Osteocyte (in vitro differentiated cells): ENCODE data around the gene CAST. TPM values are rescaled to one million over a fixed set of nuclear protein-coding genes. Genes with fewer than 3 reads are reported as not detected.

Experiments
- DNase-seq: peaks from one replicate; pipeline ENCODE4 v3.0.0; 2021; ENCODE audit warnings: mixed read lengths; ENCODE audit not compliant: unreplicated experiment; ENCODE audit errors: extremely low spot score
- H3K27ac Mint-ChIP-seq: one replicate; pipeline ENCODE4 v1.8.0; 2021; ENCODE audit warnings: mild to moderate bottlenecking, mixed read lengths; ENCODE audit not compliant: unreplicated experiment
- H3K27me3 Mint-ChIP-seq: one replicate; pipeline ENCODE4 v1.8.0; 2021; ENCODE audit warnings: mixed read lengths; ENCODE audit not compliant: unreplicated experiment
- H3K36me3 Mint-ChIP-seq: one replicate; pipeline ENCODE4 v1.8.0; 2021; ENCODE audit warnings: mixed read lengths; ENCODE audit not compliant: unreplicated experiment
- H3K4me1 Mint-ChIP-seq: one replicate; pipeline ENCODE4 v1.8.0; 2021; ENCODE audit warnings: mixed read lengths; ENCODE audit not compliant: unreplicated experiment
- H3K4me3 Mint-ChIP-seq: one replicate; pipeline ENCODE4 v1.8.0; 2021; ENCODE audit warnings: mild to moderate bottlenecking, moderate library complexity, mixed read lengths; ENCODE audit not compliant: unreplicated experiment
- H3K9me3 Mint-ChIP-seq: one replicate; pipeline ENCODE4 v1.8.0; 2021; ENCODE audit warnings: mixed read lengths; ENCODE audit not compliant: unreplicated experiment
- CTCF ChIP-seq: fragments of 200-600 bp; sonication (generic); IDR thresholded peaks from 2 replicates; pipeline ENCODE4 v1.5.0; 2021; ENCODE audit warnings: antibody characterized with exemption, mild to moderate bottlenecking, moderate library complexity
- total RNA-seq: library from RNA; stranded (reverse); gene quantifications from 2 replicates; pipeline ENCODE4 v1.2.1, GENCODE V29; 2021

Gene CAST
- total RNA-seq, 1 donor from 2014 or later = 144 TPM

DNA sequence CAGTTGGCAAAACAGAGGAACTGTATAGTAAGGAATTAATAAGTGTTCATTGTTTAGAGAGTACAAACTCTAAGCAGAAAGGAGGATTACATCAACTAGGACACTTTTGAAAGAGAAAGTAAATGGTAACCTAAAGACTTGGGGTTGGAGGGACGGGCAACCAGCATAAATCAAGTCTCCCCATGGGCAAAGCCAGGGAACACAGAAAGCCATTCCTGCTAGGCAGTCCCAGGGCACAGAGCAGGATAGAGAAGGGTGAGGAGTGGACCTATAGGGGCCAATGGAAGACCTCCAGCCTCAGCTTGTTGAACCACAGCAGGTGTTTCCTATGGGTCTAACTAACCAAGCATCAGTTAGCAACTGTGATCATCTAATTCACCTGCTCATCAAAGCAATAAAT lies 154.8 kb downstream of the CAST start:
- H3K36me3 Mint-ChIP-seq = no peaks in the 10 kb centered on the region
- no peak for TF ChIP-seq CTCF
- no peak for DNase-seq
- H3K4me3 Mint-ChIP-seq = no peak overlapping the region
- H3K9me3 Mint-ChIP-seq = no peaks in the 10 kb centered on the region
- H3K27ac Mint-ChIP-seq = no peak overlapping the region
- H3K4me1 Mint-ChIP-seq = peaks cover 8% of the 10 kb centered on the region
- no peaks in the 10 kb centered on the region for H3K27me3 Mint-ChIP-seq

DNA sequence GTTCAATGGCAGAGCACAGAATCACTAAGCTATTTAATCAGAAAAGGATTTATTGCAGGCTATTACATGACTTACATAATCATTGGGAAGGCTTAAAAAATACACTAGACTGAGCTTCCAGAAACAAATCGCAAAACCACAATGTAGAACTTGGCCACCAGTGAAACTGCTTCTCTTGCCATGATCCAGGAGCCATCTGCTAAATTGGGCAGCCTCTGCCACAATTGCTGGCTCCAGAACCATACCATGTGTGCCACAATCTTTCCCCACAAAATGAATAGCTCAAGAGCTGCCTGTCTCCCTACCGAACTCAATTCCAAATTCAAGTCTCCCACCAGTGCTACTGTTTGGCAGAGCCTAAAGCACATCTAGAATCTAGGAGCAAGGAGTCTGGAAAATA lies 155.3 kb downstream of the CAST start:
- no peak overlapping the region for H3K27ac Mint-ChIP-seq
- no peaks in the 10 kb centered on the region for H3K9me3 Mint-ChIP-seq
- no peak overlapping the region for H3K4me3 Mint-ChIP-seq
- peaks cover 8% of the 10 kb centered on the region for H3K4me1 Mint-ChIP-seq
- no peak for TF ChIP-seq CTCF
- H3K36me3 Mint-ChIP-seq = no peaks in the 10 kb centered on the region
- no peaks in the 10 kb centered on the region for H3K27me3 Mint-ChIP-seq
- no peak for DNase-seq

GRCh38 chr5:96818125-96818788 lies 156.1 kb downstream of the CAST start:
- no peak overlapping the region for H3K27ac Mint-ChIP-seq
- no peak overlapping the region for H3K4me3 Mint-ChIP-seq
- H3K9me3 Mint-ChIP-seq = no peaks in the 10 kb centered on the region
- peaks cover 8% of the 10 kb centered on the region for H3K4me1 Mint-ChIP-seq
- no peaks in the 10 kb centered on the region for H3K27me3 Mint-ChIP-seq
- no peaks in the 10 kb centered on the region for H3K36me3 Mint-ChIP-seq
- DNase-seq = no peak
- no peak for TF ChIP-seq CTCF

- Mint-ChIP-seq H3K36me3 (no peaks in the 10 kb centered on the region), H3K27ac (no peak overlapping the region), H3K27me3 (no peaks in the 10 kb centered on the region), H3K4me3 (no peak overlapping the region), H3K4me1 (peaks cover 14% of the 10 kb centered on the region), H3K9me3 (no peaks in the 10 kb centered on the region)
- no peak for TF ChIP-seq CTCF
- no peak for DNase-seq
Measured at GRCh38 chr5:96819806-96820205, 157.6 kb downstream of the CAST start.

DNA sequence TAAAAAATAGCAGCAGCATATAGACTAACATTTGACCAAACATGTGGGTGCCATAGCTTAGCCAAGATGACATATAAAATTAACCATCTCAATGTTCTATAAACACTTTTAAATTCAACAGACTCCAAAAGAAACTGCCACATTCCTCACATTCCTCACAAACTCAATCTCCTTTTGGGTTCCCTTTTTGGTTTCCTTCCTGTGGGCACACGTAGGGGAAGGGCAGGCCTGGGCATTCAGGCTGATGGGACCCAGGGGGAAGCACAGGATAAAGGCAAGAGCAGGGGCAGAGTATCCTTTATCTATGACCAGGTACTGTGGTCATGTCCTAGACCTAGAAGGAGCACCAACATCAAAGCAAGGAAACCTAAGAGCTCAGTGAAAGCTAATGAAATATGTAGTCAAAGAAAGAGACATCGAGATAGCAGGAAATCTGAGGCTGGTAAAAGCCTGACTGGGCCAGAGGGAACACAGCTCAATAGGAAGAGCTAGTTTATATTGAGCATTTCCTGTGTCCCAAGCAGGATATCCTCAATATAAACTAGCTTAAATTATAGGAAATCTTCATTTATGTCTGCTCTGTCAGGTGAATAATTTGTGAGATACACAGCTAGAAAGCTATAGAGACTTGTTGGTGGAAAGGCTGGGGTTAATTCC lies 159.2 kb downstream of the CAST start:
- H3K27ac Mint-ChIP-seq = peak overlapping the region; percentile 74
- H3K36me3 Mint-ChIP-seq = no peaks in the 10 kb centered on the region
- peaks cover under 1% of the 10 kb centered on the region for H3K27me3 Mint-ChIP-seq
- TF ChIP-seq CTCF = no peak
- H3K4me1 Mint-ChIP-seq = peaks cover 14% of the 10 kb centered on the region
- no peak overlapping the region for H3K4me3 Mint-ChIP-seq
- H3K9me3 Mint-ChIP-seq = no peaks in the 10 kb centered on the region
- no peak for DNase-seq
